D721Med (cell line): Measurements from ENCODE around the gene PRIMA1.
A peak's percentile ranks its signal among the peaks of the same experiment; 100 is the strongest.

Source experiments
- DNase-seq: peaks from one replicate; pipeline ENCODE4 v3.0.0; 2011; ENCODE audit warnings: low spot score; ENCODE audit not compliant: insufficient read length
- FAIRE-seq: peaks from 2 replicates; lab custom pipeline; 2011; peaks lifted over from hg19 to GRCh38; lab: Jason Lieb, UNC
- TF ChIP-seq, protein P1 (sequence below): IDR thresholded peaks from 2 replicates; pipeline ENCODE4 v1.5.1; 2012; ENCODE audit warnings: mild to moderate bottlenecking, control low read depth; ENCODE audit not compliant: insufficient read depth; ENCODE audit errors: missing control alignments

The PRIMA1 gene

DNA sequence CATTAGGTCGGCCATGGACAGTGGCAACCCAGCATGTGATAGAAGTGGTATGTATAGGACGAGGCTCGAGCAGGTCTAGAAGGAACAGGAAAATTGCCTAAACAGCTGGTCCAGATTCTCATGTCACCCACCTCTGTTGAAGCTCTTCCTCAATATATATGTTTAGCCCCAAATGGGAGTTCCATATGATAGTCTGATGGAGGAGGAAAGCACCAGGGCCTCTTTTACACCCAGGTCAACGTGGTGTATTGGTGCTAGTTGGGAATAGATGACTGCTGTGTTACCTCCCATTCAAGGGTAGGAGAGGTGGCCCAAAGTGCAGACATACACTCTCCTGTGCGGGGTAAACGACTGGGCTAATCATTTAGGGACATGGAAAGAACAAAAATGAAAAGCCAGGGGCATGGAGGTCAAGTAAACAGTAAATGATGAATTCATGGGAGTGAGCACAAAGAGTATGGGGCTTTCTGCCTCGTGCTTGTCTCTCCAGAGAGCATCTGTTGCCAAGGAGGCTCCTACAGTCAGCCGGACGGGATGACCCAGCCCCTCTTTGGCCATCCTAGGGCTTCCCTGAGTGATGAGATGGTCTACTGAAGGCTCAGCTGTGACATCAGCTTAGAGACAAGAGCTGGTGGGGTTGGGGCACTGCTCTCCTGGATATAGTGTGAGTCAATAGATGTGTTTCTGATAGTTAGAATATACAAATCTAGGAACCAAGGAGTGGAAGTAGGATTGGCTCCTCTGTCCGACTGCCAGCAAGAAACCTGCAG, 5.5 kb upstream of the PRIMA1 start:
- TF ChIP-seq, protein P1, sequence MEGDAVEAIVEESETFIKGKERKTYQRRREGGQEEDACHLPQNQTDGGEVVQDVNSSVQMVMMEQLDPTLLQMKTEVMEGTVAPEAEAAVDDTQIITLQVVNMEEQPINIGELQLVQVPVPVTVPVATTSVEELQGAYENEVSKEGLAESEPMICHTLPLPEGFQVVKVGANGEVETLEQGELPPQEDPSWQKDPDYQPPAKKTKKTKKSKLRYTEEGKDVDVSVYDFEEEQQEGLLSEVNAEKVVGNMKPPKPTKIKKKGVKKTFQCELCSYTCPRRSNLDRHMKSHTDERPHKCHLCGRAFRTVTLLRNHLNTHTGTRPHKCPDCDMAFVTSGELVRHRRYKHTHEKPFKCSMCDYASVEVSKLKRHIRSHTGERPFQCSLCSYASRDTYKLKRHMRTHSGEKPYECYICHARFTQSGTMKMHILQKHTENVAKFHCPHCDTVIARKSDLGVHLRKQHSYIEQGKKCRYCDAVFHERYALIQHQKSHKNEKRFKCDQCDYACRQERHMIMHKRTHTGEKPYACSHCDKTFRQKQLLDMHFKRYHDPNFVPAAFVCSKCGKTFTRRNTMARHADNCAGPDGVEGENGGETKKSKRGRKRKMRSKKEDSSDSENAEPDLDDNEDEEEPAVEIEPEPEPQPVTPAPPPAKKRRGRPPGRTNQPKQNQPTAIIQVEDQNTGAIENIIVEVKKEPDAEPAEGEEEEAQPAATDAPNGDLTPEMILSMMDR: no peak
- FAIRE-seq (no peak), DNase-seq (no peak)

DNA sequence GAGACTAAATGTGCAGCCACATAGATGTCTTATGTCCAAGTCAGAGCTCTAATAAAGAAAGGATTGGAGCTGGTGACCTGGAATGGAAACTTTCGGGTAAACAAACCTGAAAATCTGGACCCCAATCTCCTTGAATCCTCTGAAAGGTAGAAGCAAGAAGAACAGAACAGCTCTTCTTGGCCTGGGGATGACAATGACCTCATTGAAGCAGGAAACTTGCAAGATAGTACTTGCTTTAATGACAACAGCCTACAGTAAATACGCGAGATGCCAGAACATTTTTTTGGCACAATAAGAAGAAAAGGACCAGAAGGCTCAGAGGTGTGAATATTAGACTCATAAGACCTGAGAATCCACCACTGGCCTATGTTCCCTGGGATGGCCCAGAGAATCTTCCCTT, 4.1 kb upstream of the PRIMA1 start:
- TF ChIP-seq, protein P1: no peak
- FAIRE-seq (no peak), DNase-seq (no peak)

DNA sequence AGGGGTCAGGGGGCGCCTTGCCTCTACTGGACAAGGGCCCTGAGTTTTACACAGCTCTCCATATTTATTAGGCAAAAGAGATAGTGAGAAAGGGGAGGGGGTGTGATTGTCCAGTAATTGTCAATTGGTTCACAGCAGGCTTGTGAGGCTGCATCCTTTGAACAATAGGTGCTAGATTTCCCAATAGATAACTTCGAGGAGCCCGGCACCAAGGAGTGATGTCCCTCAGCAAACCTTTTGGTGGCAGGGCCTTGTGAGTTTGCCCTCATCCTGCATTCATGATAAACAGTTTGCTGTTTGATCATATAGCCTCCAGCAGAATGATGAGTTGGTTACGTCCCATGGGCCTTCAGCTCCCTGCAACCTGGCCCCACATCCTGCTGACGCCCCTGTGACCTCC, 2.7 kb upstream of the PRIMA1 start:
- FAIRE-seq (no peak), DNase-seq (no peak)
- TF ChIP-seq, protein P1: no peak

DNA sequence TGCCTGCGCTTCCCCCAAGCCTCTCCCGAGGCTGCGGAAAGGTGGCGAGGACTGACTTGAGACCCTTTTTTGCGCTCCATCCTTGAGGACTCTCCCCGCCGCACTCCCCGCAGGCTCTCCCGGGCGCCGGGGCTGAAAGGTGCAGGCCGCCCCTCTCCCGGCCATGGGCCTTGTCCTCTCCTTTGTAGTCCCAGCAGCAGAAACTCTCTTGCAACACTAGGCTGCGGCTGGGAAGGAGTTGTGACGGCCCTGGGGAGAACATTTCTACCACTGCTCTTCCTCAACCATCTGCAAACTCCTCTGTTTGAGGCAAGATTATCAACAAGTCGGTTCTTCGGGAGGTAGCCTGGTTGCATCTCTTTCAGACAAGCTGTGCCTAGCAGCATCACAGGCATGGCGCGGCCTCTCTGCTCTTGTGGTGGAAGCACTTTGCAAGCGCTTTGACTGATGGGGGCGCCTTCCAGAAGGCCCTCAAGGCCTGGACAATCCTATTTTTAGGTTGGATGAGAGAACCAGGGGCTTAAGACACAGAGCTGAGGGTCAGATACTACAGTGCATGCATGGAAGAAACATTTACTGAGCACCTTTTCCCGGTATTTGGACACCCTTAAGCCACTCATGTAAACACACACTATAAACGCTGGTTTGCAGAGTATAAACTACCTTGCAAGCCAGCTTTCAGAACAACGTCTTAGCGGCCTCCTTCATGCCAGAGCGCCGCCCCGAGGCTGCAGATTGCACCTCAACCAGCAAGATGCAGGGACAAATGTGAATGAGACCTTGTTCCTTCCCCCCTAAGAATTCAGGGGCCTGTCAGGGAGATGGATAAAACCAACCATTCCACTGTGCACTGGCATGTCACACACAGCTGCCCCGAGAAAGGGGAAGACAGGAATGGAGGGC, 1.2 kb upstream of the PRIMA1 start:
- DNase-seq: peak; percentile 33
- FAIRE-seq: no peak
- TF ChIP-seq, protein P1: no peak

DNA sequence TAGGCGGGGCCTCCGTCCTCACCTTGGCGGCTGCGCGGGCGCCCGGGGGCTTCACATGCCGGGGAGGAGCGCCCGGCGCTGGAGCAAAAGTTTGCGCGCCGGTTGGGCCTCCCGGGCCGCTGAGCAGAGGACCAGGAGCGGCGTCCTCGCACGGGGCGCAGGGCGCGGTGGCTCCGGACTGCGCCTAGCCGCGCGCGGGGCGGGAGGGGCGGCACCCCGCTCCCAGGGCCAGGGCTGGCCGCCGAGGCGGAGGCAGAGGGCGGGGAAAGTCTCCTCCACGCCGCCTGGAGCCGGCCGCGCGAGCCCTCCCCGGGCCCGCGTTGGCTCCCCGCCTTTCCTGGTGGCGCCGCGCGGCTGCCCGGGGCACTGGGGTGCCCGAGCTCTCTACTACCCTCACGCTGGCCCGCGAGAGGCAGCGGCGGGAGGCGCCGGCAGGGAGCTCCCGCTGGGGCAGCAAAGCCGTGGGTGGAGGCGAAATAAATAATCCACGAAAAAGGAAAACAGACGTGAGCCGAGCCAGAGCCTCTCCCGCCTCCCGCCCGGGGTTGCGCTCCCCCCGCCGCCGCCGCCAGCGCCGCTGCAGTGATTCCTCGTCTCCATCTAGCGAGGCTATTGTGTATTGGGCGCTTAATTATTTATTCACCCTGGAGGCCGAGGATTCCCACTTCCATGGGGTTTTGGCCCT, 400 bp upstream of the PRIMA1 start:
- TF ChIP-seq, protein P1: peak; percentile 27
- peak; percentile 78 for DNase-seq
- no peak for FAIRE-seq

DNA sequence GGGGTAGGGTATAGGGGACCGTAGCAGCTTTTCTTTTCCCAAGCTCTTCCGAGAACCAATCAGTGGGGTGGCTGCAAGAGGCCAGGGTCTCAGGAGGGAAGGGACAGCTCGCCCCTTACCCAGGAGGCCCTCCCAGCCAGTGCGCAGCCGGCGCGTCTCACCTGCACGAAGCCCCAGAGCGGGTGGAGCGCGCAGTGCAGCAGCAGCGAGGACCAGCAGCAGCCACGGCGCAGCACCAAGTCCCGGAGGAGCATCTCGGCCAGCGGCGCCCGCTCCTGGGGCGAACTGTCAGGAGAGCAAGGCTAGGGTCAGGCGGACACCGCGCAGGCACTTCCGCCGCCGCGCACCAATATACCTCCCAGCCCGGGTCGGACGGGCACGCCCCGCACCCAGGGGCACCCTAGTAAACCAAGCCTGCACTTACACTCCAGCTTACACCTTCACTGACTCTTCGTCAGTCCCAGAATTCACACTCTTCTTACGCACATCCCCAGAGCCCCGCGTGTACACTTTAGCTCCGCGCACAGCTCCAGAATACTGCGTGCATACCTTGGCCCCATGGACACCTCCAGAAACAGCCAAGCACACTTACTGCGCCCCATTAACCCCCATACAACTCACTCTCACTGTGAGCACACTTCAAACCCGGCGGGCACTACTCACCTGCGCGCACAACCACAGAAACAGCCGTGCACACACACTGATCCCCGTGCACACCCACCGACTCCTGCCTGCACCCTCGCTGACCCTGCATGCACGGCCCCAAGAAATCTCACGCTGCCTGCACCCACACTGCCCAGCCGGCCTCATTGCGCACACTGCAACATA, 606 bp downstream of the PRIMA1 start:
- DNase-seq (no peak), FAIRE-seq (no peak)
- TF ChIP-seq, protein P1: no peak
